Lung (tissue), 12 donors: ENCODE results near the gene SCAND1. TPM values are rescaled to one million over a fixed set of nuclear protein-coding genes. Genes with fewer than 3 reads are reported as not detected.
"Not testable (repeated sequence)": the region's sequence is repeated elsewhere in the genome, so short reads cannot be mapped to it uniquely, and the experiment has no call there.

Experiments used
- ATAC-seq: fragments of 200-7000 bp; cut with Tn5 transposase; one replicate; pipeline ENCODE4 v1.9.1; 2020; ENCODE audit warnings: moderate number of reproducible peaks; ENCODE audit not compliant: insufficient read depth, low FRiP score
- DNase-seq, 3 donors: peaks; one replicate each; pipeline ENCODE4 v3.0.0-alpha.2; 2013 to 2017
- H3K27ac ChIP-seq, 2 donors: one replicate each; pipeline ENCODE4 v1.5.1; 2013; ENCODE audit warnings: mild to moderate bottlenecking in 2 of 2, moderate library complexity in 2 of 2, control low read depth in 1 of 2, inconsistent platforms in 1 of 2, low read depth in 1 of 2, low read length in 1 of 2
- H3K27me3 ChIP-seq, 3 donors: one replicate each; pipeline ENCODE4 v1.5.1; 2013; ENCODE audit warnings: low read length in 2 of 3; ENCODE audit not compliant: control insufficient read depth in 3 of 3, insufficient read depth in 3 of 3
- H3K36me3 ChIP-seq, 4 donors: one replicate each; pipeline ENCODE4 v1.5.1; 2013; ENCODE audit warnings: low read length in 4 of 4, mild to moderate bottlenecking in 1 of 4, moderate library complexity in 1 of 4; ENCODE audit not compliant: control insufficient read depth in 4 of 4, insufficient read depth in 4 of 4
- H3K4me1 ChIP-seq, 5 donors: one replicate each; pipeline ENCODE4 v1.5.1; 2013; ENCODE audit warnings: low read length in 5 of 5, mild to moderate bottlenecking in 2 of 5, moderate library complexity in 1 of 5; ENCODE audit not compliant: control insufficient read depth in 5 of 5, insufficient read depth in 5 of 5
- H3K4me3 ChIP-seq: one replicate; pipeline ENCODE4 v1.5.1; 2013; ENCODE audit warnings: mild to moderate bottlenecking, control low read depth, moderate library complexity
- H3K9ac ChIP-seq, 2 donors: one replicate each; pipeline ENCODE4 v1.5.1; 2013; ENCODE audit warnings: low read length in 2 of 2, control low read depth in 1 of 2; ENCODE audit not compliant: insufficient read depth in 1 of 2
- H3K9me3 ChIP-seq, 4 donors: one replicate each; pipeline ENCODE4 v1.5.1; 2013; ENCODE audit warnings: low read length in 3 of 4, mild to moderate bottlenecking in 1 of 4, moderate library complexity in 1 of 4; ENCODE audit not compliant: control insufficient read depth in 4 of 4, insufficient read depth in 3 of 4
- CTCF ChIP-seq: IDR thresholded peaks from 2 replicates; pipeline ENCODE4 v1.5.1; 2012; ENCODE audit warnings: mild to moderate bottlenecking; ENCODE audit errors: control extremely low read depth, extremely low read depth
- WGBS, 2 donors: extraction: QIAGEN DNeasy Blood & Tissue Kit; methylation state at CpG; one replicate each; pipeline ENCODE4 v1.1.7; 2013; 5-methylcytosine and 5-hydroxymethylcytosine counted together
- polyA plus RNA-seq, 2 donors: library from polyadenylated mRNA; stranded (reverse); fragments of 200-250 nt; gene quantifications; one replicate each; pipeline ENCODE4 v1.2.1, GENCODE V29; 2013
- total RNA-seq, 2 donors: library from RNA; depleted of rRNA in 1 of 2; stranded (reverse); fragments of >200 nt in 1 of 2; gene quantifications; one replicate each; pipeline ENCODE4 v1.2.1, GENCODE V29; 2014 to 2021
- donor health status: control.
- donor health status: control.
- donor health status: Bipolar disorder and iron deficiency.
- donor health status: healthy.
- donor health status: DM: yes; HTN: yes; CAD: no.

Gene SCAND1
- total and polyA plus RNA-seq, 4 donors: 34.6 to 279 (median 97.1) TPM

GRCh38 chr20:35954907-35955251, 577 bp upstream of the SCAND1 start:
- ATAC-seq (no peak), DNase-seq (peak in 2 of 3 donors; percentile 61 to 75)
- Histone ChIP-seq H3K9ac (peak overlapping the region in 1 of 2 donors; percentile 98), H3K27me3 (no peaks in the 10 kb centered on the region), H3K9me3 (no peaks in the 10 kb centered on the region), H3K36me3 (peaks cover 0 to 8% (median 0%) of the 10 kb centered on the region in 4 donors), H3K4me1 (peaks cover 5 to 19% (median 13%) of the 10 kb centered on the region in 5 donors), H3K4me3 (peak overlapping the region; percentile 60), H3K27ac (peak overlapping the region; percentile 98 to 99)
- TF ChIP-seq CTCF: no peak
- WGBS, 2 donors: 1 to 2% methylated on average over 19 of the region's 19 CpGs

- DNase-seq: peak in 2 of 3 donors; percentile 47 to 51
- peak; percentile 38 for ATAC-seq
- H3K4me1 ChIP-seq: peaks cover 5 to 19% (median 13%) of the 10 kb centered on the region in 5 donors
- H3K4me3 ChIP-seq: peak overlapping the region; percentile 70
- H3K36me3 ChIP-seq: peaks cover 0 to 8% (median 0%) of the 10 kb centered on the region in 4 donors
- peak overlapping the region; percentile 89 to 95 for H3K9ac ChIP-seq
- peak overlapping the region; percentile 98 to 99 for H3K27ac ChIP-seq
- no peaks in the 10 kb centered on the region for H3K27me3 ChIP-seq
- H3K9me3 ChIP-seq: peaks cover 0 to 2% (median 0%) of the 10 kb centered on the region in 4 donors
- 2% methylated on average over 61 to 65 of the region's 65 CpGs for WGBS, 2 donors
- TF ChIP-seq CTCF: no peak
Measured at GRCh38 chr20:35953387-35954199, 709 bp downstream of the SCAND1 start.

DNA sequence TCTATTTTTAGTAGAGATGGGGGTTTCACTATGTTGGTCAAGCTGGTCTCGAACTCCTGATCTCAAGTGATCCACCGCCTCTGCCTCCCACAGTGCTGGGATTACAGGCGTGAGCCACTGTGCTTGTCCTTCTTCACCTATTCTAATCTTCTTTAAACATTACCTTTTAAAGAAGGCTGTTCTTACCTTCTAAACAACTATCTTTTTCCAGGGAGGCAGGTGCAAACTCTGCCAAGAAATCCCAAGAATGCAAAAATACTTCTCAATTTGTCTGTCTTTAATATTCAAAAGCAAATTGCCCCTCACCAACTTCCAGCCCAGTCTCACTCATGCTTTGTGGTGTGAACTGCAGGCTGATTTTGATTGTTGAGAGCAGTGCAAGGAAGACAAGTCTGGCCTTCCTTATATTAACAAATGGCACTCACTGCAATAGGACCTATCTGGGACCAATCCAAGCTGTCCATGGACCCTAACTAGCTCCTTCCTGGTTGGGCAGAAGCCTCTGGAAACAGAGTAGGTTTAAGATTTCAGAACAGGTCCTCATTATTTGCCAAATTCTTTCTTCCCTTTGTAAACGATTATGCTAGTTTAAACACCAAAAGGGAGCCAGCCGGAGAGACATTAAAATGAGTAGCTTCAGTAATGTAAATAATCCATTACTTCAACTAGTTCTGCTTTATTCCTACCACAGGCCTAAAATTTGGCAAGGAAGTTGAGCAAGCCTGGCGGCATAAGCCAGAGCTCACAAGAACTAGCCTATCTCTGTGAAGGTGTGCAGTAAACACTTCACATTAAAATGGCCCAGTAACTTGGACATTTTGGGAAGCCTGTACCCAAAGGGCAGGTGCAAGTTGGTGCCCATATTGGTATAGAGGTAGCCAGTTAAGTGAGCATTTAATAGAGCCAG, 1.6 kb downstream of the SCAND1 start:
- no peak for TF ChIP-seq CTCF
- peak in 2 of 3 donors; percentile 21 to 30 for DNase-seq
- Histone ChIP-seq H3K27me3 (no peaks in the 10 kb centered on the region), H3K9ac (peak overlapping the region; percentile 89 to 95), H3K9me3 (peaks cover 0 to 2% (median 0%) of the 10 kb centered on the region in 4 donors), H3K4me3 (peak overlapping the region; percentile 70), H3K36me3 (peaks cover 3 to 17% (median 4%) of the 10 kb centered on the region in 4 donors), H3K27ac (peak overlapping the region; percentile 98 to 99), H3K4me1 (peaks cover 5 to 19% (median 13%) of the 10 kb centered on the region in 5 donors)
- 45 to 55% methylated on average over 6 of the region's 6 CpGs for WGBS, 2 donors
- ATAC-seq: no peak

DNA sequence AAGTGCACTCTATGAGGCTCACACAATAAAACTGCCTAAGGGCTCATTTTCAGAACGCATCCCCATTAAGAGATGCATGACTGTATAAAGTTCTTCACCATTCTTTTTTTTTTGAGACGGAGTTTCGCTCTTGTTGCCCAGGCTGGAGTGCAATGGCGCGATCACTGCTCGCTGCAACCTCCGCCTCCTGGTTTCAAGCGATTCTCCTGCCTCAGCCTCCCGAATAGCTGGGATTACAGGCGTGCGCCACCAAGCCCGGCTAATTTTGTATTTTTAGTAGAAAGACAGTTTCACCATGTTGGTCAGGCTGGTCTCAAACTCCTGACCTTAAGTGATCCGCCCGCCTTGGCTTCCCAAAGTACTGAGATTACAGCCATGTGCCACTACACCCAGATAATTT, 2.2 kb downstream of the SCAND1 start:
- H3K27me3 ChIP-seq, H3K9ac ChIP-seq, H3K27ac ChIP-seq, ATAC-seq, H3K9me3 ChIP-seq, H3K4me3 ChIP-seq, DNase-seq: not testable (repeated sequence)
- WGBS, 2 donors: 97% methylated on average over 14 of the region's 14 CpGs
- peaks cover 3 to 20% (median 8%) of the 10 kb centered on the region in 4 donors for H3K36me3 ChIP-seq
- peaks cover 5 to 19% (median 13%) of the 10 kb centered on the region in 5 donors for H3K4me1 ChIP-seq
